Hypothalamus (tissue), 51 donors: ENCODE measurements around the gene OTULINL.

Experiments used
- DNase-seq, 51 donors: peaks; one replicate each; lab custom pipeline; 2025; lab: John Stamatoyannopoulos, UW

OTULINL gene

DNA sequence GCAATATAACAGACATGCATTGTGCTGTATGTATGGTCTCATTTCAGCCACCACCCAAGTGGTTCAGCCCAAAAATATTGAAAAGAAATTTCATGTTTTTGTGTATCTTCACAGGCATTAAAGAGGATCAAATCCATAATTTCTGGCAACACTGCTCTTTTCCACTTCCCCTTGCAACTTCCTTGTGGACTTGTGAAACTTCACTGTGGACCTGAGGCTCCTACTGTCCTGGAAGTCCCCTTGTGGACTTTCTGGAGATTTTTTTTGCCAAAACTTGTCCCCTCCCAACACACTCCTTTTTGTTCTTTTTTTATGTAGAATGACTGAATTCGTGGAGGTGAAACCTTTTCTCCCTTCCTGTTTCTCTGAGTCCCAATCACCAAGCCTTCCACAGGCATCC, 14.3 kb downstream of the OTULINL start:
- no peak for DNase-seq

DNA sequence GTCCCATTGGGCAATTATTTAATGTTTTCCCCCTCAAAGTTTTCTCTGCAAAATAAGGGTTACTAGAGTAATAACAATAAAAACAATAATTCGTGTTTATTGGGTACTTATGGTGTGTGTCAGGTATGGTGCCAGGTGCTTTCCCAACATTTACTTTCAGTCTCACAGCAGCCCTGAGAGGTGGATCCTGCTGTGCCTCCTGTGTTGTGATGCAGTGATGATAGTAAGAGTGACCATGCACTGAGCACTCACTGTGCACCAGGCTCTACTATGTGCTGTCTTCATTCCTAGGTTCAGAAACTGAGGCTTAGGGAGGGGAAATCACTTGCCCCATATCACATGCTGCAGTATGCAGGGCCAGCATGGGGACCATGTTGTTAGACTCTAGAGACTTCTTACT, 15.5 kb downstream of the OTULINL start:
- DNase-seq = no peak

DNA sequence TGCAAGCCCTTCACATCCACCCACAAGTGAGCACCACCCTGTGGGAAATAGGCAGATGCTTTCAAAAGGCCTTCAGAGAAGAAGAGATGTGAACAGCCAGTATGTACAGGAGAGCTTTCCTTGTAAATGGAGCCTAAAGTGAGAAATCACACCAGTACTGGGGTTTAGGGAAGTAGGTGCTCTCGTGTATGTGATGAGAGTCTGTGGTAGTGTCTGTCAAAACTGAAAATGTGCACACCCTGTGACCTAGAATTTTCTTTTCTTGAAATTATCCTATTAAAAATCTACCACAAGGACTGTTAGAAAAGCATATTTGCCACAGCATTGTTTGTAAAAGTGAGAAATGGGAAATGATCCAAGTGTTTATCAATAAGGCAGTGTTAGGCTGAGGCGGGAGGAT, 16.6 kb downstream of the OTULINL start:
- DNase-seq = no peak

DNA sequence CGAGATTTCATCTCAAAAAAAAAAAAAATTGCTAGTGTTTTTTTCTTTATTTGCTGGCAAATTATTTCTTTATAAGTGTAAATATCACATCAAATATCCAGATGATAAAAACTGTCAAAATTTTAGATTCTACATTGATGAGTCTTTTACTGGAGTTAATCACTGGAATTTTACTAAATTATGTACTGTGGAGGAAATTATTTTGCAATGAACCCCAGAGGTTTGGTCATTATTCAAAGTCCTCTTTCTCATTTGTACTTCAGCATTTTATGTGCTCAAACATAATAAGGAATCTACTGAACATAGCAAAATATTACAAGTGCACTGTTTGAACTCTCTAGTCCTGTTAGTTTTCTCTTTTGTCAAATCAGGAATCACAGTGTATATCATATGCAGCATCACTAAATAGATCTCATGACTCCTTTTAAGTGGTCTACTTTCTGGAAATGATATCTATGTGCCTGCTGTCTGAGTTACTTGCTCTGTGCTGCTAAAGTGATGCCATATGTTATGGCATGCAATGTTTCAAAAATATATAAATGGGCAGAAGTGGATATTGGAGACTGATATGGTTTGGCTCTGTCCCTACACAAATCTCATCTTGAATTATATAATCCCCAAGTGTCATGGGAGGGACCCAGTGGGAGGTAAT, 18.0 kb downstream of the OTULINL start:
- no peak for DNase-seq

DNA sequence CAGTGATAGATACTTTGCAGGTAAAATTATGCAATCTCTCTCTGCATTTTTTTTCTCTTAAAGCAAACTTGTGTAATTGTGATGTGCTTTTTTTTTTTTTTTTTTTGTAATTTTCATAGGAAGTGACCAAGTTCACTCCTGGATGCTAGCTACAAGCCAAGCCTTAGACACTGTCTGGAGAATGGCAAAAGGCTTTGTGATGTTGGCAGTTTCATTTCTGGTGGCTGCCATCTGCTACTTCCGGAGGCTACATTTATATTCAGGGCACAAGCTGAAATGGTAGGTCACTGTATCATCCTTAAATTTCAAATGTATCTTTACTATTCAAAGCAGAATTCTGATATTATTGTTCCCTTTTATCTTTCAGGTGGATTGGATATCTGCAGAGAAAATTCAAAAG, 19.3 kb downstream of the OTULINL start:
- DNase-seq = no peak

DNA sequence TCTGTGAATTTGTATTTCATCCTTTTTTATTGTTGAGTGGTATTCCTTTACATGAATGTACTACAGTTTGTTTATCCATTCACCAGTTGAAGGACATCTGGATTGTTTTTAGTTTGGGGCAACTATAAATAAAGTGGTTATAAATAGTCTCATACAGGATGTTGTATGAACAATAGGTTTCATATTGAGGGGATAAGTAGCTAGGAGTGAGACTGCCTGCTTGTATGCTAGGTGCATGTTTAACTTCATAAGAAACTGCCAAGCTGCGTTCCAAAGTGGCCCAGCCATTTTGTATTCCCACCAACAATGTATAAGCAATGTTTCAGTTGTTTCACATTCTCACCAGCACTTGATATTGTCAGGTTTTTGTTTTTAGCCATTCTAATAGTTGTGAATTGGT, 21.5 kb downstream of the OTULINL start:
- DNase-seq = no peak

DNA sequence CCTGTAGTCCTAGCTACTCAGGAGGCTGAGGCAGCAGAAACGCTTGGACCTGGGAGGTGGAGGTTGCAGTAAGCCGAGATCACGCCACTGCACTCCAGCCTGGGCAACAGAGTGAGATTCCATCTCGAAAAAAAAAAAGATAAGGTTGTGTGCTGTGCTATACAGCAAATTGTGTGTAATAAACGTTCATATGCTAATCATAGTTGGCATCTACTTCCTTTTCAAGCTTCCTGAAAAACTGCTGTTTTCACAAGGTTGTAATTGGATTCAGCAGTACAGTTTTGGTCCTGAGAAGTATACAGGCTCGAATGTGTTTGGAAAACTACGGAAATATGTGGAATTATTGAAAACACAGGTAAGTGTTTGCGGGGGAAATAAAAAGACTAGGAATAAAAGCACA, 25.5 kb downstream of the OTULINL start:
- DNase-seq = no peak

DNA sequence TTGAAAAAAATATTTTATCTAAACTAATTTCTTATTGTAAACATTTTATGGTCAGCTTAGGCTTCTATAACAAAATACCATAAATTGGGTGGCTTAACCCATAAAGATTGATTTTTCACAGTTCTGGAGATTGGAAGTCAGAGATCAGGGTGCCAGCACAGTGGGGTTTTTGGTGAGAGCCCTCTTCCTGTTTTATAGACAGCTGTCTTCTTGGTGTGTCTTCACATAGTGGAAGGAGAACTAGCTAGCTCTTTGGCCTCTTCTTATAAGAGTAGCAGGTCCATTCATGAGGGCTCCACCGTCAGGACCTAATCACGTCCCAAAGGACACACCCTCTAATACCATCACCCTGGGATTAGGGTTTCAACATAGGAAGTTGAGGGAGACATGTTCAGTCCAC, 26.6 kb downstream of the OTULINL start:
- DNase-seq = no peak

DNA sequence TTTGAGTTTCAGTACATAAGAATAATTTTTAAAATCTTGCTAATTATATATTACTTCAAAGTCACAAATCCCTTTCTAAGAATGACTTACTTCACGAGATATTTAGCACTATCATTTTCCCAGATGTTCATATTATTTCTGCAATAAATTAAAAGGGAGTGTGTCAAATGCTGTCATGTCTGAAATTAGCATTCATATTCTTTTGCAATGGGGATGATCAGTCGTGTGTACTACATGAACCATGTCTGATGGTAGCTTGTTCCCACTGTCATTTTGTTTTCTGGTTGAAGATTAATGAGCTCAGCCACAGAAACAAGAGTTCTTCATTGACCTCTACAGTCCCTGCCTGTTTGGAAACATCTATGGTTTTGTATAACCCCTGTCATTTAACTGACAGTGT, 30.1 kb downstream of the OTULINL start:
- no peak for DNase-seq

DNA sequence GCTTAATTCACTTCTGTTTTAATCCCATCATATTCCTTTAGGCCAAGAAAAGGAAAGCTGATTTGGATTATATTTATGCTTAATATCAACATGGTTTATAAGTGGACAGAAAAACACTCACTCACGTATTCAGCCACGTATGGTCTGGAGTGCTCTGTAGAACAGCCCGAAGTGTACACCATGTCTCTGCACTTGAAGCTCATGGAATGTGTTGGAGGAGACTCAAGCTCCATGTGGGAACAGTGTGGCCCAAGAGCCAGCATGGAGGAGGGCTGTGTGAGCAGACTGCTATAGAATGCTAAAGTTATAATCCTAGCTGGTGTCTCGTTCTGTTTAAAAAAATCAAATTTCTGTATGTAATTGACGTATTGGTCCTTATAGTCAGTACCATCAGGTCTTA, 32.9 kb downstream of the OTULINL start:
- DNase-seq = no peak

DNA sequence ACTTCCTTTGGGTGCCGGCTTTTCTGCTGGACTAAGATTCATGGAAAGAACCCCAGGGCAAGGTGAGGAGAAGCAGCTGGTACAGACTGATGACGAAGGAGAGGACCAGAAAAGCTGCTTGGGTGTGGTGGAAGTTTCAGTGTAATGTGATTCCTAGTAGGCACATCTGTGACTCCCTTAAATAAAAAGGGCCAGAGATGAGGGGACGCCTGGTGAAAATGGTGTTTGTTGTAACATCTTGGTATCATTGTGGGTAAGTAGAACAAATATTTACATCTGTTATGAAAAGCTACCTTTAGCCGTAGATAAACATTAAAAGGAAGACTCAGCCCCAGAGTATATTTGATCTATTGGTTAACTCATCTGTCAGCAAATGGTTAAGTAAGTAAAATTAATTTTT, 33.8 kb downstream of the OTULINL start:
- DNase-seq = no peak

DNA sequence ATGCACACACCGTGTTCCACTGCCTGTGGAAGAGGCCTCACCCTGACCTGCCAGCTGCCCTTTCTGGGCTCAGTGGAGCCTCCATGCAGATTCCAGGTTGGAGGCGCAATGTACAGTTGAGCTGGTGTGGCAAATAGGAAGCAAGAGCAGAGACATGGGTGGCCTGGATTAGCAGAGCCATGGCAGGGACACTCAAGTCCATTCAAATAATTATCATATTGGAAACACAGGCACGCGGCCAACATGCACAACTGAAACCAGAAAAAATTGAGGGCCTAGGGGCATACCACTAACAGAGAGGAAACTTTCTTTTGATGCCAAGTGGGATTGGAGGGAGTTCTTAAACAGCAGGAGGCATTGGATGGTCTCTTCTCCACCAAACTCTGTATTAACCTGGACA, 35.8 kb downstream of the OTULINL start:
- DNase-seq = no peak

DNA sequence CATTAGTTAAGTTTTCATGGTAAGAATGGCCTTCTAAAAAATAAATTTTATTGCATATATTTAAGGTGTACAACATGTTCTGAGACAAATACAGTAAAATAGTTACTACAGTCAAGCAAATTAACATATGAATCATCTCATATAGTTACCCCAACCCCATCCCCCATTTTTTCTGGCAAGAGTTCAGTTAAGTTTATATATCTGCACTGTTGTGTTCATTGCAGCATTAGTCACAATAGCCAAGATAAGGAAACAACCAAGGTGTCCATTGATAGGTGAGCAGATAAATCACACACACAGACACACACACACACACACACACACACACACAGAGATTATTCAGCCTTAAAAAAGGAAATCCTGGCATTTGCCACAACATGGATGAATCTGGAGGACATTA, 45.7 kb downstream of the OTULINL start:
- no peak for DNase-seq

DNA sequence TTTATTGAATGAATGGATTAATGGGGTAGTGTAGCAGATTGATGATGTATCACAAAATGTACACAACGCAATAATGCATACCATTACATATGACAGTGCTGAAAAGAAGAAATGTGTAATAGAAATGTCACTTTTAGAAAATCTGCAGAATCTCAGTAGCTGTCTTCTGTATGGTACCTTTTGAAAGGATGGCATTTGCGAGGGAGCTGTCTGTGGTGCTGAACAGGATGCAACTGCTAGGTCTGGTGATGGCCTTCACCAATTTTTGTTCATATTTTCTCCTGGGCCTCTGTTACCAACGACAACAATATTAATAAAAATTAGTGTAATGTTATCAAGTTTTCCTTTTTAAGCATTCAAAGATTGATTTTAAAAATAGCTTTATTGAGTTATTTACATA, 46.8 kb downstream of the OTULINL start:
- DNase-seq = peak in 1 of 51 donors; percentile 1

DNA sequence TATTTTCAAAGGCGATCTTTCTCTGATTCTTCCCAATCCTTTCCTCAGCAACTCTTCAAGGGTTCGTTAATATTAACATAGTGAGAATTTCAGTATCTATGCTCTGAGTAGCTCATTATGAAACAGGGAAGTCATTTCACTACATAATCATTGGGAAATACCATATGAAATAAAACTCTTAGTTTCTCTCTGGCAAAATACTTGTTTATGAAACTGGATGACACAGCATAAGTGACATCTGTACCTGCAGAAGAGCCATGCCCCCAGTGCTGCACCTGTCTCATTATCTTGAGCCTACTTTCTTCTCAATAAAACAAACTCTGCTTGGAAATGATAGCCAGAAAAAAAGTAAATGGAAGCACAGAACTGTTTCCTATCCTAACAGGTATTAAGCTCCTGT, 49.1 kb downstream of the OTULINL start:
- DNase-seq = no peak

DNA sequence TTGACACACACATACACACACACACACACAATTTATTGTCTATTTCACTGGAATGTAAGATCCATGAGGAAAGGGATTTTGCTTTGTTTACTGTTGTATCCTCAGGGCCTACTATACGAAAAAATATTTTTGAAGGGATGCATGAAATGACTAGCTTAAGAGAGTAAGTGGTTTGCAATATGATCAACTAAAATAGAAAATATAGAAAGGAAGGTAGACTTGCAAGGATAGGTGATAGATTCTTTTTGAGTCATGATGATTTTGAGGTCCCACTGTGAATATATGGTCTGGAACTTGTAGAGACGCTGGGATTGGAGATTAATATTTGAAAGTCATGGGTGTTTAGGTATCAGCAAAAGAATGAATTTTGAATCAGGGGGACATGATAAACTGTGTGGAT, 54.1 kb downstream of the OTULINL start:
- no peak for DNase-seq

DNA sequence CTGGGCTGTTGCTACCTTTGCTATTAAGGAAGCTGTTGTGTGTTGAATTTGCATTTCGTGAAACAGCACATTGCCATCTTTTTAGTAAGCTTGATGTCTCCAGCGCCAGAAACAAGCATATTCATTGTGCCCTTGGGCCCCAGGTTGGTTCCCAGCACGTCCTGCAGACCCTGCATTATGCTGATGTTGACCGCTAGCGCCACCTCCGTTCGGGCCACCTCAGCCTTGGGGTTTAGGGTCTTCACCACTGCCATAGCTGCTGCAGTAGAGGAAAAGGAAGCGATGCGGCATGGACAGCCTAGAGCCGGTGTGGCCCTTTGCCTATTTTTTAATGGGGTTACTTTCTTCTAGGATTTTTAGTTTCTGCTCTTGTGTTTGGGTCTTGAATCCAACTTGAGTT, 59.2 kb downstream of the OTULINL start:
- DNase-seq = no peak

DNA sequence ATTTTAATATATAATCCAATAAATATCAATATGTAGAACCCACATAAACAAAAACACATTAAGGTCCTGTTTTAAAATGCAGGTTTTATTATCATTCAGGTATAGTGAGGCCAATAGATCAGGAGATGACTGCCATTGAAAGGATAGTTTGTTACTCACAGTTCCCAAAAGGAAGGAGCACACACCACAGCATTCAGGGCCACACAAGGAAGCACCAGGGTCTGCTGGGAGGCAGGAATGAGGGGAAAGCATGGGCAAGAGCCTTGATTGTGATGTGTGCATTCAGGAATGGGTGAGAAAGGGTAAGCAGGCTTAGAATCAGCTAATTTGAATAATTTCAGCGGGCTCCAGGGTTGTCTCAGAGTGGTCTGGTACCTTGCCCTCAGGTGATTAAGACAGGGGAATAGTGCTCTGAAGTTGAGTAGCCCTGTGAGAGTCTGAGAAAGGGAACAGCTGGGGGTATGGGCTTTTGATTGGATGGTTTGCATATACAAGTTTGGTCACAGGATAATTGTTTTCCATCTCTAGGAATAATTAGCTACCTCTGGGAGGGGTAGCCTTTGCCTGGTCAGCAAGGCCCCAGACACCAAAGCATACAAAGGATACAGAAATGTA, 63.1 kb downstream of the OTULINL start:
- no peak for DNase-seq

DNA sequence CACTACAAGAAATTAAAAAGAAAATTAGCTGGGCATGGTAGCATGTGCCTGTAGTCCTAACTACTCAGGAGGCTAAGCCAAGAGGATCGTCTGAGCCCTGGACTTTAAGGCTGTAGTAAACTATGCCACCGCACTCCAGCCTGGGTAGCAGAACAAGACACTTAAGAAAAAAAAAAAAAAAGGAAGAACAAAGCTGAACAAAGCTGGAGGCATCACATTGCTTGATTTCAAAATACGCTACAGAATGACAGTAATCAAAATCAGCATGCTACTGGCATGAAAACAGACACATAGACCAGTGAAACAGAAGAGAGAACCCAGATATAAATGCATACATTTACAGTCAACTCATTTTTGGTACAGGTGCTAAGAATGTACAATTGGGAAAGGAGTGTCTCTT, 68.5 kb downstream of the OTULINL start:
- no peak for DNase-seq

DNA sequence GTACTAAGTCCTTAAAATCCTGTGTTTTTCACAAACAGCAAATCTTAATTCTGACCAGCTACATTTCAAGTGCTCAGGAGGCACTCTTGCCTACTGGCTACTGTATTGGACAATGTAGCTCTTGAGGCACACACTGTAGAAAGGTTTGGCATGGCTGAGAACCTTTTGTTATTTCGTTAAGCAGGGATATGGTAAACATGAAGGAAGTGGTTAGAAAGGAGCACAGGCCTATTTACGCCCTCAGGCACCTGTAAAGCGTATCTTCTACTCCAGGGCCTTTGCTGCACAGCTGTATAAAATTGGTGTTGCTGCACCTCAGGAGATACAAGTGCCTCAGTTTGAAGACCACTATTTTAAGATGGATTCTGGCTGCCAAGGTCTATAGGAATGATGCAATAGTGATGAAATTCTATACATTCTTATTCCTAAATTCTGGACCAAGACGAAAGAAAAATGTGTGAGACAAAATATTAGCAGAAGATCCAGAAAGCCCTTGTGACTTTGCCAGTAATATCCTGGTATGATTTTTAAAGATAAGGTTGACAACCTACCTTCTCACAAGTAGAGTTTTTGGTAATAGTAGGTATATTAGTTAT, 73.7 kb downstream of the OTULINL start:
- DNase-seq = no peak

DNA sequence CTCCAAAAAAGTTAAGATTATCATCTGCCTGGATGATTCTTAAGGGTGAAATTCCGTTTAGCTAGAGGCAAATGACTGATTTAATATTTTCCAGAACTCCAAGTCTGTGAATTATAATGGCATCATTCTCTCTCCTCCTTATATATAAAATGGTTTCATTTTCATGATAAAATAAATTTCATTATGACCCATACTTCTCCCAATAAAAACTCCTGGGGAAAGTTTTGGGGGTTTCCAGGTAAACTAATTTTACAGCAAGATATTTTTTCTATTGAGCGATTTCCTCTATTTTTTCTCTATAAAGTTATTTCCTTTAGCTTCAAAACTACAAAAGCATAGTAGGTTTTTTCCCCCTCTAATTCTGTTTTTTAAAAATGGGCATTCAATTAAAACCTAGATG, 75.3 kb downstream of the OTULINL start:
- DNase-seq = no peak

DNA sequence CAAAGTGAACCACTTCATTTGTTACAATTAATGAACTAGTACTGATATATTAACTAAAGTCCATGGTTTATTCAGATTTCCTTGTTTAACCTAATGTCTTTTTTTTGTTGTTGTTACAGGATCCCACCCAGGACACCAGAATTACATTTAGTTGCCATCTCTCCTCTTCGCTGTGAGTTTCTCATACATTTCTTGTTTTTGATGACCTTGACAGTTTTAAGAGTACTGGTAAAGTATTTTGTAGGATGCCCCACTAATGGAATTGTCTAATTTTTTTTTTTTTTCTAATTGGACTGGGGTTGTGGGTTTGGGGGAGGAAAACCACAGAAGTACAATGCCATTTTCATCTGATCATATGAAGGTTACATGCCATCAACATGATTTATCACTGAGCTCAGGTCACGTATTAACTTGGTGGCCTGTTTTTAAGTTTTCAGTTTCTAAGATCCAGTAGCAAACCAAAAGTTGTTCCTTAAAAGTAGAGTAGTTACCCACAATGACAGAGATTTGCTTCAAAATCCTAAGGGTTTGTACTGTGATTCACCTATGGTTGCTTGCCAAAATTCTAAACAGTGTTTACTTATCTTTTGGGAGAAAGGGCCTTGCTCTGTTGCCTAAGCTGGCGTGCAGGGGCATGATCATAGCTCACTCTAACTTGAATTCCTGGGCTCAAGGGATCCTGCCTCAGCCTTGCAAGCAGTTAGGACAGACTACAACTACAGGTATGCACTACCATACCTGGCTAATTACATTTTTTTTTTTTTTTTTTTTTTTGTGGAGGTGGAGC, 78.4 kb downstream of the OTULINL start:
- DNase-seq = no peak
